ENCODE measurements around the gene MYRIP.
A peak's percentile ranks its signal among the peaks of the same experiment; 100 is the strongest.
"Not testable (repeated sequence)": the region's sequence is repeated elsewhere in the genome, so short reads cannot be mapped to it uniquely, and the experiment has no call there.

The MYRIP gene

GRCh38 chr3:40247714-40248454 lies 438.5 kb downstream of the MYRIP start:
- DNase-seq = no peak

DNA sequence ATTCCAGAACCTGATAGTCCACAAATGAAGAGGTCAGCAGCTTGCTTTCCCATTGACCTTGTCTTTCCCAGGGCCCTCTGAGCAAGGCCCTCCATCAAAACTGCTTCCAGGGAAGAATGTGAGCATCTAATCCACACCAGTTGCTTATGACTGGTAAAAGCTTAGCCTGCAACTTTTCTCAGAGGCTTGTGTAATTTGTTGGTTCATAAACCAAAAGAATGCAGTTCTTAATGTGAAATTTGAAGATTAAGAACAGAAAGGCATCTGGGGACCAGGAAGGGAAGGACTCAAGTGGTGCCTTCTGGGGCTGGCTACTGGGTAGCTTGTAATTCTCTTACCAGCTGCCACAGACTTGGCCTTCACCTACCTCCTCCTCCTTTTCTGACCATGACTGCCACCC lies 439.2 kb downstream of the MYRIP start:
- DNase-seq = no peak

DNA sequence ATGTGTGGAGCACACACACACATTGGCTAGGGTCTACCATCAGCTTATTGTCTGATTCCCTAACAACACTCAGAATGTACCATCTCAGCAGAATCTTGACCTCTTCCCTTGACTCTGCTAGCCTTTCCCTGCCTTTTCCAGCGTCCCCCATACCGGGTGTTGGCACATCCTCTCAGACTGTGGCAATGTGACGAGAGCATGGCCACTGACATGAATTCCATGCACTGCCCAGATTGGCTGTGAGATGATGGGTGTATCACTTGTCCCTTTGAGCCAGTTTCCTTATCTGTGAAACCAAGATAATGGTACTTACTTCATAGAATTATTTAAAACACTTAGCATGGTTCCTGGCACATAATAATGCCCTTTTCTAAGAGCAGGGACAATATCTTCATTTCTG lies 439.8 kb downstream of the MYRIP start:
- no peak for DNase-seq

DNA sequence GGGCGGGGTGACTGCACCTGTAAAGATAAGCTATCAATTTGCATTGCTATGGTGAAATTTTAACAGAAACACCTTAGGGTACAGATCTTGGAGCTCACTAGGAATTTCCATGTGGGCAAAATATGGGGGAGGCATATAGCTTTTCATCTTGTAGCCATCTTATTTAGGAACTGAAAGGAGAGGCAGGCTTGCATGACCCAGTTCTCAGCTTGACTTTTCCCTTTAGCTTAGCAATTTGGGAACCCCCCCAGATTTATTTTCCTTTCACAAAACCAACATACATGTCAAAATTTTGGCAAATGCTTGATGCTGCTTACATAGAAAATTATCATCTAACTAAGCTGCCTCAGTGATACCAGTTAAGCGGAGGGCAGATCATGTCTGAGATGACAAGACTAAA lies 445.1 kb downstream of the MYRIP start:
- no peak for DNase-seq

GRCh38 chr3:40254891-40255290 lies 445.5 kb downstream of the MYRIP start:
- no peak for DNase-seq

GRCh38 chr3:40255532-40255931 lies 446.1 kb downstream of the MYRIP start:
- DNase-seq = no peak

- no peak for DNase-seq
Observed at GRCh38 chr3:40258064-40258463, 448.7 kb downstream of the MYRIP start.

DNA sequence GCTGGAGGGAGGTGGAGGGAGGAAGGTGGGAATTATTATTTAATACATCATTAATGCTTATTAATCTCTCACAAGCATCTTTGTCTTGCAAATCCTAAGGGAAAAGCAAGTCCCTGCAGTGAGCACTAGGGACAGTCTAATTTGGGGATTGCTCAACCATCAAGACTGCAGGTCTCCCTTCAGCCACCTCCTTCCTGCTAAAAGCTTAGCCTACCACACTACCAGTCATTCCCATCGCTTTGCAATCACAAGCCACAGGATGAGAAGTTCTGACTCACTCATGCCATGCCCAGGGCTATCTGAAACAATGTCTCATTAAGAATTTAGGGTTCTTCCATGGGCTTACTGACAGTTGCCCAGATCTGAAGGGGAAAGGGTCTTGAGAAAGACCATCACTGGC lies 449.1 kb downstream of the MYRIP start:
- DNase-seq = no peak

DNA sequence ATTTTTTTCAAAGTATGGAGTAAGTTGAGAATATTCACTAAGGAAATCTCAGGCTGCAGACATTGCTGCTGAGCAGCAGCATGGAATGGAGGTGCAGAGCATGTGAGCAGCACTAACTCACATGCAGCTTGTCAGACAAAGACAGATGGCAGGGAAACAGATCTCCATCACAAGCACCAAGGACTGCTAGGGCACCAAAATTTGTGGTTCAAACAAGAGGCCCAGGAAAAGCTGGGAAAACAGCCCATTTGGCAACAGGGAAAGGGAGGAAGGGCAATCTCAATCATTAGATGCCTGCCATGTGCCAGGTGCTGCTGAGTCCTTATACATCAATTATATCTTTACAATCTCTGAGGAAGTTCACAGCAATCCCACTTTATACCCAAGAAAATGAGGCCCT lies 452.9 kb downstream of the MYRIP start:
- no peak for DNase-seq

GRCh38 chr3:40264451-40264850 lies 455.0 kb downstream of the MYRIP start:
- no peak for DNase-seq

GRCh38 chr3:40265181-40265580 lies 455.8 kb downstream of the MYRIP start:
- DNase-seq = no peak

- DNase-seq = peak; percentile 29
Observed at GRCh38 chr3:40267937-40268724, 458.7 kb downstream of the MYRIP start.

DNA sequence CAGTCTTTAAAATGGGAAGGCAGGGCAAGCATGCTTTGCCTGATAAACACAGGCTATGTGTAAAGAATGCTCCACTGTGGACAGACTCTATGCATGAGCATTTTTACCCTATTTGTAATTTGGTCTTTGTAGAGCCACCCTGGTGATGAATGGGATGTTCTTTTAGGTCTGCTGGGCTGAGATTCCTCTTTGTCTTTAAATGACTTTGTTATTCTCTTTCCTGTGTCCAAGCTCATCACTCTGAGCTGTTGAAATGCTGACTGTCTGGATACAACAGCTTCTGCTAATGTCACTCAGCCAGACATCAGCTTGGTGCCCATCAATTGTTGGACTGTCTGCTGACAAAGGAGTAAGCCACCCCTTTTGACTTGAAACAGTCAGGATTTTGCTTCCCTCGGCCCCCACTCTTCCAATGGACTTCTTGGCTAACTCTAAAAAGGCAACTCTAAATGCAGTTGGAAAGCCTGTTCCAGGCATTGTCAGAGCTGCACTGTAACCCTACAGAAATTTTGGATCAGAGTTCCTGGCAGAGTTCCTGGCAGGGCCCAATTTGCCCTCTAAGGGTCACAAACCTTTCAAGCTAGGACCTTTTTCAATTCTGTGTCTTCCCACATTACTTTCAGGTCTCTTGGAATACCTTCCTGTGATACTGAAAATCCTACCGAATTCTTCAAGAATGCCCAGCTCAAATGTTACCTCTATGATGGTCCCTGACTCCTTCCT lies 459.6 kb downstream of the MYRIP start:
- DNase-seq = no peak

- DNase-seq = no peak
Observed at GRCh38 chr3:40278791-40279190, 469.4 kb downstream of the MYRIP start.

GRCh38 chr3:40281995-40282394 lies 472.6 kb downstream of the MYRIP start:
- no peak for DNase-seq

GRCh38 chr3:40283057-40283456 lies 473.6 kb downstream of the MYRIP start:
- not testable (repeated sequence) for DNase-seq

DNA sequence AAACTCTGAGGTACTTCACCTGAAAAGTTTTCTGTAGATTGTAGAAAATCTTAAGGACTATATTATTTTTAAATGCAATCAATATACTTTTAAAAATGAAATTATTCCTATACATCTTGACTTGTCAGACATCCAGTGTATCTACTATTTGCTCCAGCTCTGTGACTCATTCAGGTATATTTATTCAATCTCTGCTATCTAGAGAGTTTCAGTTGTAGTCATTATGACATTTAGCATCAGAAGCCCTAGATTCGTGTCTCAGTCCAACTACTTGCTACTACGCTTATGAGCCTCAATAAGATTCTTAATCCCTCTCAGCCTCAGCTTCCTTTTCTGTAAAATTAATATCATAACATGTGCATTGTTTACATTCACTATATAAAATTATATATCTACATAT lies 477.8 kb downstream of the MYRIP start:
- no peak for DNase-seq

- DNase-seq = no peak
Observed at GRCh38 chr3:40290396-40290795, 481.0 kb downstream of the MYRIP start.

DNA sequence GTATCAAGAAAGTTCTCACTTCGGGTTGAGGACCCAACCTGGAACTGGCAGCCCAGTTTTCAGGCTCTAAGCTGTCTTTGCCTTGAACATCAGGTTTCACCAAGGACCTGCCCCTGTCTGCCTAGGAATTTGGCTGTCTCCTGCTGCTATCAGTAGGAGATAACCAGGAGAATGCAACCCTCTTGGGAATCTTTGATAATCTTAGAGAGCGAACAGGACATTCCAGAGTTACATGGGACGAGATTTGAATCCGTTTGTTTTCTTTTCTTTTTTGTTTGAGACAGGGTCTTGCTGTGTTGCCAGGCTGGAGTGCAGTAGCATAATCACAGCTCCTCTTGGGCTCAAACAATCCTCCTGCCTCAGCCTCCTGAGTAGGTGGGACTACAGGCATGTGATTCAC lies 482.1 kb downstream of the MYRIP start:
- DNase-seq = no peak

- no peak for DNase-seq
Observed at GRCh38 chr3:40292637-40293349, 483.4 kb downstream of the MYRIP start.

- no peak for DNase-seq
Observed at GRCh38 chr3:40294434-40294833, 485.0 kb downstream of the MYRIP start.

DNA sequence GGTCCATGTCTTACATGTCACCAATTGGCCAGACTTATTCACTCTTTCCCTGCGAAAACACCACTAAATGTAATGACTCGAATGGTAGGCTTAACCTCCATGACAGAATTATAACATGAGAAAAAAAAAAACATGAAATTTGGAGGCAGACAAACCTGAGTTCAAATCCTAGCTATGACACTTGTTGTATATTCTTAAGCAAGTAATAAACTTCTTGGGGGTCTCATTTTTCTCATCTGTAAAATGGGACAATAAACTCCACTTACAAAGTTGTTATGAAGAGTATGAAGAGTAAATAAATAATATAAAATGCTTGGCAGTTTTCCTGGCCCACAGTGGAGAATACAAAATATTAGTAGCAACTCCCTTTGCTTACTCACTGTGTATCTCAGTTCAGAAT lies 488.7 kb downstream of the MYRIP start:
- DNase-seq = no peak

- no peak for DNase-seq
Observed at GRCh38 chr3:40299130-40299720, 489.8 kb downstream of the MYRIP start.

All from NCI-H1105 (cell line).